ENCODE measurements around the gene TFDP1. TPM values are rescaled to one million over a fixed set of nuclear protein-coding genes. Genes with fewer than 3 reads are reported as not detected.

The TFDP1 gene
- total RNA-seq, 5 donors from 2014 or later (not counting 1 experiment from before 2014, with no cell fraction given), result 25.8 to 38.3 (median 34.1) TPM

GRCh38 chr13:113550453-113550852 lies 34.1 kb upstream of the TFDP1 start:
- no peak for ATAC-seq (replicated peaks in 1 of 4)
- Mint-ChIP-seq H3K9me3 (no peaks in the 10 kb centered on the region), H3K36me3 (peaks cover 25% of the 10 kb centered on the region), H3K4me3 (no peak overlapping the region), H3K4me1 (no peaks in the 10 kb centered on the region), H3K27me3 (no peaks in the 10 kb centered on the region), H3K27ac (no peak overlapping the region)
- no peak overlapping the region for H3K27ac ChIP-seq (ENCODE audit: low read length)
- 93% methylated on average over 2 of the region's 9 CpGs for WGBS (ENCODE audit: insufficient coverage)
- H3K36me3 ChIP-seq (ENCODE audit: control insufficient read depth in 2 of 2, extremely low read depth in 1 of 2, insufficient read depth in 1 of 2, low read length in 1 of 2), result peaks cover 0 to 33% of the 10 kb centered on the region in 2 donors
- no peaks in the 10 kb centered on the region for H3K4me1 ChIP-seq (ENCODE audit: control insufficient read depth in 1 of 2, extremely low read depth in 1 of 2, insufficient read depth in 2 of 2, low read length in 2 of 2)
- H3K9me3 ChIP-seq, result no peaks in the 10 kb centered on the region
- no peaks in the 10 kb centered on the region for H3K27me3 ChIP-seq (replicated peaks in 1 of 2; ENCODE audit: control insufficient read depth in 2 of 2, extremely low read depth in 1 of 2, insufficient read depth in 2 of 2, low read length in 1 of 2)
- POLR2A ChIA-PET, result no interaction called here
- no peak overlapping the region for H3K4me3 ChIP-seq (ENCODE audit: control insufficient read depth in 1 of 2, extremely low read depth in 1 of 2, low read length in 1 of 2)
- no peak for DNase-seq
- CTCF ChIA-PET, result no interaction called here

GRCh38 chr13:113551081-113552000 lies 33.2 kb upstream of the TFDP1 start:
- ChIA-PET POLR2A (no interaction called here), CTCF (no interaction called here)
- Histone ChIP-seq H3K4me3 (ENCODE audit: control insufficient read depth in 1 of 2, extremely low read depth in 1 of 2, low read length in 1 of 2) (no peak overlapping the region), H3K27me3 (replicated peaks in 1 of 2; ENCODE audit: control insufficient read depth in 2 of 2, extremely low read depth in 1 of 2, insufficient read depth in 2 of 2, low read length in 1 of 2) (no peaks in the 10 kb centered on the region), H3K27ac (ENCODE audit: low read length) (no peak overlapping the region), H3K4me1 (ENCODE audit: control insufficient read depth in 1 of 2, extremely low read depth in 1 of 2, insufficient read depth in 2 of 2, low read length in 2 of 2) (no peaks in the 10 kb centered on the region), H3K36me3 (ENCODE audit: control insufficient read depth in 2 of 2, extremely low read depth in 1 of 2, insufficient read depth in 1 of 2, low read length in 1 of 2) (peaks cover 0 to 33% of the 10 kb centered on the region in 2 donors), H3K9me3 (no peaks in the 10 kb centered on the region)
- no peaks in the 10 kb centered on the region for H3K4me1 Mint-ChIP-seq
- 82% methylated on average over 8 of the region's 16 CpGs for WGBS (ENCODE audit: insufficient coverage)
- ATAC-seq (replicated peaks in 1 of 4) (no peak), DNase-seq (no peak)
- no peaks in the 10 kb centered on the region for H3K27me3 Mint-ChIP-seq
- H3K27ac Mint-ChIP-seq, result no peak overlapping the region
- H3K4me3 Mint-ChIP-seq, result no peak overlapping the region
- H3K36me3 Mint-ChIP-seq, result peaks cover 25% of the 10 kb centered on the region
- no peaks in the 10 kb centered on the region for H3K9me3 Mint-ChIP-seq

DNA sequence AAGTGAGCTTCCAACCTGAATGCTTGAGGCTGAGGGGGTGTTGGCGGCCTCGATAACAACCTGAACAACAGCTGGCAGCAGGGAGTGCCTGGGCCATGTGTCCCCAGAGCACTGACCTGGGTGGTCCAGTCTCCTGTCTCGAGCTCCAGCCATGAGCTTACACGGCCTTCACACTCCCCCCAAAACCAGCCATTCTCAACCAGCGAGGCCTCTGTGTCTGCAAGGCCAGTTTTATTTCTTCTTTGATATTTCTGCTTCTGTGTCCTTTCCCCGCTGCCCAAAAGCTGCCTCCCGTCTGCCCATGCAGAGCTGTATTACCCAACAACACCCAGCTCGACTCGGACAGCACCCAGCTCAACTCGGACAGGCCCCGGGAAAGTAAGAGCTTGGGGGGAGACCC lies 32.5 kb upstream of the TFDP1 start:
- no peaks in the 10 kb centered on the region for H3K27me3 Mint-ChIP-seq
- H3K27ac Mint-ChIP-seq, result no peak overlapping the region
- H3K4me3 Mint-ChIP-seq, result no peak overlapping the region
- no peaks in the 10 kb centered on the region for H3K9me3 ChIP-seq
- no peaks in the 10 kb centered on the region for H3K4me1 ChIP-seq (ENCODE audit: control insufficient read depth in 1 of 2, extremely low read depth in 1 of 2, insufficient read depth in 2 of 2, low read length in 2 of 2)
- ATAC-seq (replicated peaks in 1 of 4) (no peak), DNase-seq (no peak)
- ChIA-PET CTCF (no interaction called here), POLR2A (no interaction called here)
- no peaks in the 10 kb centered on the region for H3K9me3 Mint-ChIP-seq
- H3K4me1 Mint-ChIP-seq, result no peaks in the 10 kb centered on the region
- no peak overlapping the region for H3K27ac ChIP-seq (ENCODE audit: low read length)
- no peak overlapping the region for H3K4me3 ChIP-seq (ENCODE audit: control insufficient read depth in 1 of 2, extremely low read depth in 1 of 2, low read length in 1 of 2)
- WGBS (ENCODE audit: insufficient coverage), result 86% methylated on average over 7 of the region's 11 CpGs
- H3K36me3 ChIP-seq (ENCODE audit: control insufficient read depth in 2 of 2, extremely low read depth in 1 of 2, insufficient read depth in 1 of 2, low read length in 1 of 2), result peaks cover 0 to 32% of the 10 kb centered on the region in 2 donors
- H3K27me3 ChIP-seq (replicated peaks in 1 of 2; ENCODE audit: control insufficient read depth in 2 of 2, extremely low read depth in 1 of 2, insufficient read depth in 2 of 2, low read length in 1 of 2), result no peaks in the 10 kb centered on the region
- H3K36me3 Mint-ChIP-seq, result peaks cover 22% of the 10 kb centered on the region

- H3K4me3 Mint-ChIP-seq, result no peak overlapping the region
- POLR2A ChIA-PET, result no interaction called here
- no peaks in the 10 kb centered on the region for H3K4me1 ChIP-seq (ENCODE audit: control insufficient read depth in 1 of 2, extremely low read depth in 1 of 2, insufficient read depth in 2 of 2, low read length in 2 of 2)
- CTCF ChIA-PET, result no interaction called here
- ATAC-seq (replicated peaks in 1 of 4), result no peak
- no peaks in the 10 kb centered on the region for H3K4me1 Mint-ChIP-seq
- no peak overlapping the region for H3K27ac ChIP-seq (ENCODE audit: low read length)
- H3K27me3 ChIP-seq (replicated peaks in 1 of 2; ENCODE audit: control insufficient read depth in 2 of 2, extremely low read depth in 1 of 2, insufficient read depth in 2 of 2, low read length in 1 of 2), result no peaks in the 10 kb centered on the region
- DNase-seq, result no peak
- no peaks in the 10 kb centered on the region for H3K27me3 Mint-ChIP-seq
- no peak overlapping the region for H3K4me3 ChIP-seq (ENCODE audit: control insufficient read depth in 1 of 2, extremely low read depth in 1 of 2, low read length in 1 of 2)
- 79% methylated on average over 11 of the region's 16 CpGs for WGBS (ENCODE audit: insufficient coverage)
- H3K27ac Mint-ChIP-seq, result no peak overlapping the region
- no peaks in the 10 kb centered on the region for H3K9me3 Mint-ChIP-seq
- peaks cover 22% of the 10 kb centered on the region for H3K36me3 Mint-ChIP-seq
- no peaks in the 10 kb centered on the region for H3K9me3 ChIP-seq
- peaks cover 0 to 30% of the 10 kb centered on the region in 2 donors for H3K36me3 ChIP-seq (ENCODE audit: control insufficient read depth in 2 of 2, extremely low read depth in 1 of 2, insufficient read depth in 1 of 2, low read length in 1 of 2)
Observed at GRCh38 chr13:113552786-113553434, 31.6 kb upstream of the TFDP1 start.

- ChIA-PET CTCF (no interaction called here), POLR2A (no interaction called here)
- H3K27ac Mint-ChIP-seq, result no peak overlapping the region
- peaks cover 0 to 26% of the 10 kb centered on the region in 2 donors for H3K36me3 ChIP-seq (ENCODE audit: control insufficient read depth in 2 of 2, extremely low read depth in 1 of 2, insufficient read depth in 1 of 2, low read length in 1 of 2)
- peaks cover 22% of the 10 kb centered on the region for H3K36me3 Mint-ChIP-seq
- H3K27ac ChIP-seq (ENCODE audit: low read length), result no peak overlapping the region
- H3K27me3 ChIP-seq (replicated peaks in 1 of 2; ENCODE audit: control insufficient read depth in 2 of 2, extremely low read depth in 1 of 2, insufficient read depth in 2 of 2, low read length in 1 of 2), result no peaks in the 10 kb centered on the region
- H3K9me3 Mint-ChIP-seq, result no peaks in the 10 kb centered on the region
- no peaks in the 10 kb centered on the region for H3K9me3 ChIP-seq
- DNase-seq, result no peak
- H3K4me1 Mint-ChIP-seq, result no peaks in the 10 kb centered on the region
- WGBS (ENCODE audit: insufficient coverage), result 97% methylated on average over 12 of the region's 16 CpGs
- no peak overlapping the region for H3K4me3 Mint-ChIP-seq
- H3K4me1 ChIP-seq (ENCODE audit: control insufficient read depth in 1 of 2, extremely low read depth in 1 of 2, insufficient read depth in 2 of 2, low read length in 2 of 2), result no peaks in the 10 kb centered on the region
- no peaks in the 10 kb centered on the region for H3K27me3 Mint-ChIP-seq
- H3K4me3 ChIP-seq (ENCODE audit: control insufficient read depth in 1 of 2, extremely low read depth in 1 of 2, low read length in 1 of 2), result no peak overlapping the region
- no peak for ATAC-seq (replicated peaks in 1 of 4)
Observed at GRCh38 chr13:113553511-113554332, 30.8 kb upstream of the TFDP1 start.

DNA sequence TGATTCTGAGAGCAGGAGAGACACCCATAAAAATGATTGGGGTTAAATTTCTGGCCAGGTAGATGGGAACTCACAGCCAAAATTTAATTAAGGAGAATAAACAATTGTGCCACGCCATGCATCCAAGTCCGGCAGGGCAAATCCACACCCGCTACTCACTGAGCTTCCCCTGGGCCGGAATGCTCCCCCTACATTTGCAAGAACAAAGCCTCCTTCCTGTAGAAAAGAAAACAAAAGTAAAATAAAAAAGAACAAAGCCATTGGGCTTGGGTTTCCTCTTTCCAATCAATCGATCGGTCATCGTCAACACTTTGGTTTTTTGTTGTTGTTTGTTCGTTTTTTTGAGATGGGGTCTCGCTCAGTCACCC lies 30.2 kb upstream of the TFDP1 start:
- Histone ChIP-seq H3K4me1 (ENCODE audit: control insufficient read depth in 1 of 2, extremely low read depth in 1 of 2, insufficient read depth in 2 of 2, low read length in 2 of 2) (no peaks in the 10 kb centered on the region), H3K4me3 (ENCODE audit: control insufficient read depth in 1 of 2, extremely low read depth in 1 of 2, low read length in 1 of 2) (no peak overlapping the region), H3K27ac (ENCODE audit: low read length) (no peak overlapping the region), H3K36me3 (ENCODE audit: control insufficient read depth in 2 of 2, extremely low read depth in 1 of 2, insufficient read depth in 1 of 2, low read length in 1 of 2) (peaks cover 0 to 23% of the 10 kb centered on the region in 2 donors), H3K27me3 (replicated peaks in 1 of 2; ENCODE audit: control insufficient read depth in 2 of 2, extremely low read depth in 1 of 2, insufficient read depth in 2 of 2, low read length in 1 of 2) (no peaks in the 10 kb centered on the region), H3K9me3 (no peaks in the 10 kb centered on the region)
- no peaks in the 10 kb centered on the region for H3K27me3 Mint-ChIP-seq
- DNase-seq (no peak), ATAC-seq (replicated peaks in 1 of 4) (no peak)
- no peak overlapping the region for H3K4me3 Mint-ChIP-seq
- H3K27ac Mint-ChIP-seq, result no peak overlapping the region
- 88% methylated on average over 3 of the region's 9 CpGs for WGBS (ENCODE audit: insufficient coverage)
- ChIA-PET CTCF (no interaction called here), POLR2A (no interaction called here)
- H3K4me1 Mint-ChIP-seq, result no peaks in the 10 kb centered on the region
- no peaks in the 10 kb centered on the region for H3K9me3 Mint-ChIP-seq
- H3K36me3 Mint-ChIP-seq, result peaks cover 20% of the 10 kb centered on the region
